Germinal center (tissue), 1 donor: ENCODE measurements around the gene TRIM65.

Experiments used
- DNase-seq: peaks from one replicate; pipeline ENCODE4 v3.0.0; 2012; ENCODE audit warnings: mixed read lengths, low spot score

TRIM65 gene

GRCh38 chr17:75896415-75897159 is at the start of gene TRIM65:
Gene TRIM65 (minus strand): TSS chr17:75896951. CDS start chr17:75896937, 14 bp downstream.
- peak; percentile 85 for DNase-seq

DNA sequence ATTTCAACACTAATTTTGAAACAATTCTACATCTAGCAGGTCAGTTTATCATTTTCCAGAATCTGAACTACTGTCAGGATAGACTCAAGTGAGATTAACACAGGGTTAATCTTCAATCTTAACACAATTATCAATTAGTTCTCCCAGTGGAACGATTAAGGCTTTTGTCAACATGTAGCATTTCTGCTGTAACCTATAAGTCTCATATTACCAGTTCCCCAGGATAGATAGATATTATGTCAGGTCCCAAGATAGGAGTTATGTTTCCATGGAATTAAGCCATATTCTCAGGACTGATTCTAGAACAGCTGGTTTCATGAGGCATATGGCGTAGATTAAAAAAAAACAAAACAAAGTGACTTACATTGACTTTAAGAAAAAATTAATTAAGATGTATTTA is 48.5 kb upstream of the TRIM65 start:
- no peak for DNase-seq

DNA sequence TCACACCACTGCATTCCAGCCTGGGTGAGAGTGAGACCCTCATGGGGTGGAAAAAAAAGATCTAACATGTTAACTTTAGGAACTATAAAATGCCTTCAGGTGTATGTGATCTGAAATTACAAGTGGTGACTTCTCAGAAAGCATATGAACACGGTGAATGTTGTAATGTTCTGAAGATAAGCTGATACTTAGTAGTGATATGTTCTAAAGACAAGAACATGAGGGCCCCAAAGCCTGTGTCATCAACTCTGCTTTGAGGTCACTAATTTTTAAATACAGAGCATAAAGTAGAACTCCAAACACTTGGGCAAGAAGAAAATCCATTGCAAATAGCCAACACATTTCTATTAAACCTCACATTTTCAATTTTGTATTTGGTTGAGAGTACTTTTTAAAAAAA is 46.7 kb upstream of the TRIM65 start:
- DNase-seq: no peak

DNA sequence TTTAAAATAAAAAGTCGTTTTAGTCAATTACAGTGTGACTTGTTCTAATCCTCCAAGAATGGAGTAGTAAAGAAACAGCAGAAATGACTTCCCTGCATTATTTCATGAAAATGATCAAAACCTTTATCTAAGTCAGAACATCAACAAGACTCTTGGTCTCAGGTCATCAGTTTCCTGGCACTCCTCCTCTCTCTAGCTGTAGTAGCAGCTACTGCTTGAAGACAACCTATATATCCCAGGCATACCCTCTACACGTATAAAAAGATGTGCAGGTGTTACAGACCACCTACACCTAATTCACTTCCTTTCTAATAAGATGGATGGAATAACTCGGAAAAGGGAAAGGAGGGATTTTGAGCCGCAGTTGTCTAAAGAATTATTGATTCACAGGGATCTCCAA is 45.7 kb upstream of the TRIM65 start:
- no peak for DNase-seq

- no peak for DNase-seq
These were observed 44.7 kb upstream of the TRIM65 start for GRCh38 chr17:75941442-75941819.

- peak; percentile 96 for DNase-seq
These were observed 44.1 kb upstream of the TRIM65 start, which contains the start of gene FBF1 for GRCh38 chr17:75940727-75941441. Gene FBF1 (minus strand): TSS chr17:75941042. CDS start chr17:75938149, 2,893 bp downstream.

GRCh38 chr17:75937652-75938051 is 40.9 kb upstream of the TRIM65 start:
- no peak for DNase-seq

DNA sequence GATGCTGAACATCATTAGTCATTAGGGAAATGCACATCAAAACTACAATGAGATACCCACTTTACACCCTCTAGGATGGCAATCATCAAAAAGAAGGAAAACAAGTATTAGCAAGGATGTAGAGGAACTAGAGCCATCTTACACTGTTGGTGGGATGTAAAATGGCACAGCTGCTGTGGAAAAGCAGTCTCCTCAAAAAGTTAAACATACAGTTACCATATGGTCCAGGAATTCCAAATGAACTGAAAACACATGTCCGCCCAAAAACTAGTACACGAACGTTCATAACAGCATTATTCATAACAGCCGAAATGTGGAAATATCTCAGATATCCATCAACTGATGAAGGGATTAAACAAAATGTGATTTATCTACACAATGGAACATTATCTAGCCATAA is 37.1 kb upstream of the TRIM65 start:
- no peak for DNase-seq

DNA sequence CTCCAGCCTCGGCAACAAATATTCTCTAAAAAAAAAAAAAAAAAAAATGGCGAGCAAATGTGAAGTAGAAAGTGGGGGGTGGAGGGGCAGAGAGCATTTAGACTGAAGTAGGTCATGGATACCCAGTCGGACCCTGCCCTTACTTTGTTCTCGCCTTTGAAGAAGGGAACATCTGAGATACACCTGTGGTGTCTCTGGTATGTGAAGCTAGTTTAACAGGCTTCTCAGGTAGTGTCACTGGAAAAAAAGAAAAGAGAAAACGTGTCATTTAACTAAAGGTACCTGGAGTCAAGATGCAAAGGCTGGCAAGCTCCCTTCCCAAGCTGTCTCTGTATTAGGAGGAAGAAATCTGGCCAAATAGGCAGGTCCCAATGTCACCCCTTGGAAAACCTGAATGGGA is 36.1 kb upstream of the TRIM65 start:
- DNase-seq: no peak

- no peak for DNase-seq
These were observed 34.3 kb upstream of the TRIM65 start for GRCh38 chr17:75931062-75931461.

- DNase-seq: peak; percentile 73
These were observed 30.7 kb upstream of the TRIM65 start for GRCh38 chr17:75927286-75927922.

- DNase-seq: no peak
These were observed 29.7 kb upstream of the TRIM65 start for GRCh38 chr17:75926456-75926855.

DNA sequence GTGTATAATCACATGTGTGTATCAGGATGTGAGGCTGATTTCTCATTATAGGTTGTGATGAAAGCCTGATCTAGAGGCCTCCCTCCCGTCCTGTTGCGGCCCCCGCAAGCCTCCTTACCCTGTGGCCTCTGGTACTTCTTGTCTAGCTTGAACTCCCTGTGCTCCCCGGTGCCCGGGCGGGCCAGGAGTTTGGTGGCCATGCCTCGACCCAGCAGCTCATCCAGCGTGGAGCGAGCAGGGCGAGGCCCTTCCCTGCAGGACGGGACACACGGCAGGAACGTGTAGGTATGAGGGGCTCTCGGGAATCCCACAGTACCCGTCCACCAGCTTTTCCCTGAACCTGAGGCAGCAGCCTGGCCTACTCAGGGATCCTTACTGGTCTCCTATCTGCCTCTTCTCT is 29.2 kb upstream of the TRIM65 start:
- no peak for DNase-seq

GRCh38 chr17:75925103-75925502 is 28.4 kb upstream of the TRIM65 start:
- DNase-seq: no peak

GRCh38 chr17:75922963-75923874 is 26.5 kb upstream of the TRIM65 start:
- no peak for DNase-seq

DNA sequence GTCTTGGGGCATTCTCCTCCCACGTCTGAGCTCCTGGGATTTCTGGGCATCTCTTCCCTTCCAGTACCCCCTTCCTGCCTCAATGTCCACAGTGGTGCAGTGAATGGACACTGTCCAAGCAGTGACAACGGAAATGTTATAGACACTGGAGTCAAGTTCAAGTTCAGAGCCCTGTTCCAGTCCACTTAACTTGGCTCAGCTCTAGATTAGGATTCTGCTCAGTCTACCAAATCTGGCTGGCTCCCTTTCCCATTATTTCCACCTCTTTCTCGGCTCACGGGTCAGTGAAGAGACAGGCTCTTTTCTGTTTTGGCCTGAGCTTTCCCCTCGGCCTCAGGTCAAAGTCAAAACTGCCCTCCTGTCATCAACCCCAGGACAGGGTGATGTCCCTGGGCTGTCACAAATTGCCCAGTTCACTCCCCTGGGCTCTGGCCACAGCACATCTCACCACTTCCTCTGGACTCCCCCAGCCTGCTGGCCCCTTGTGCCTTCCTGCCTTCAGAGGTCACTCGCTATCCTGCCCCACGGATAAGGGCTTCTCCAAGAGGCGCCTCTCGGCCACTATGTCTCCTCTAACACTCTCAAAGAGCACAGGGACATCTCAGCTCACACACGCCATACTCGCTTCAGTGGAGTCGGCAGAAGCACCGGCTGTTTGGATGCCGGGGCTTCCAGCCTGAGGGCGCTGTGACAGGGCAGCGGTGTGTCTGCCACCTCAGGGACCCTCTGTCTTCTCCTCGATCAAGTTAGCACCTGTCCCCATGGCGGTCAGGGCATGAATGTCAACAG is 25.6 kb upstream of the TRIM65 start:
- DNase-seq: no peak

DNA sequence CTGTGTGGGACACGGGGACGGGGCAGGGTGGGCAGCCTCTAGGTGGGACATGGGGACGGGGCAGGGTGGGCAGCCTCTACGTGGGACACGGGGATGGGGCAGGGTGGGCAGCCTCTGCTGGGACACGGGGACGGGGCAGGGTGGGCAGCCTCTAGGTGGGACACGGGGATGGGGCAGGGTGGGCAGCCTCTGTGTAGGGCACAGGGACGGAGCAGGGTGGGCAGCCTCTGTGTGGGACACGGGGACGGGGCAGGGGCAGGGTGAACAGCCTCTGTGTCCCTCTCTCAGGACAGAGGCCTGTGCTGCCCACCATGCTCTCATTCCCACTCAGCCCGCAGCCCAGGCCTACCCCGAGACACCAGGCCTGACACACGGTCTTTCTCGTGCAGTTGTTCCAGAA is 24.8 kb upstream of the TRIM65 start:
- no peak for DNase-seq

DNA sequence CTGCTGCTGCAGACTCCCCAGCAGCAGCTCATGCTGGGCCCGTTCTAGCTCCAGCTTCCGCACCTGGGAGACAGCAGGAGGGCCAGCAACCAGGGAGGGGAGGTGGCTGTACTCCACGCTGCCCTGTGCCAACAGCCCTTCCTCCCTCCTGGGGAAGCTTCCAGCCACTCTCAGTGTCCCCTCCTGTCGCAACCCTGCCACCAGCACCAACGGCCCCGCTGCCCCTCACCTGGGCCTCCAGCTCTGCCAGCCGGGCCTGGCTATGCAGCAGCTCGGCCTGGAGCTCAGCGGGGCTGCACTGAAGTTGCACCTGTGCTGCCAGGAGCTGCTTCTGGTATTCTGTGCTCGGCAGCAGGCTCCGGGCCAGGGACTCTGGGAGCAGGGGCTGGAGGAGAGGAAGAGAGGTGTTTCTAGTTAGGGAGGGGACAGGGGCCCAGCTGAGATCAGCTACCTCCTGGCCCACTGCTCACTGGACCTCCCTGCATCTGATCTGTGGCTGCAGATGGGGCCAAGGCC is 23.4 kb upstream of the TRIM65 start:
- no peak for DNase-seq

- no peak for DNase-seq
These were observed 22.9 kb upstream of the TRIM65 start for GRCh38 chr17:75919611-75920010.

GRCh38 chr17:75917917-75918445 is 21.2 kb upstream of the TRIM65 start:
- DNase-seq: no peak
